Neural progenitor cell (in vitro differentiated cells): ENCODE data around the gene CD200R1L.

ENCODE experiments used
- EZH2 ChIP-seq: fragments of 200-600 bp; sonication (generic); IDR thresholded peaks from 2 replicates; pipeline ENCODE4 v1.6.1; 2017; ENCODE audit warnings: antibody characterized with exemption, mild to moderate bottlenecking, moderate library complexity
- TF ChIP-seq, protein P1 (sequence below): fragments of 200-600 bp; sonication (generic); IDR thresholded peaks from 2 replicates; pipeline ENCODE4 v1.5.1; 2017; ENCODE audit warnings: antibody characterized with exemption, mild to moderate bottlenecking

DNA sequence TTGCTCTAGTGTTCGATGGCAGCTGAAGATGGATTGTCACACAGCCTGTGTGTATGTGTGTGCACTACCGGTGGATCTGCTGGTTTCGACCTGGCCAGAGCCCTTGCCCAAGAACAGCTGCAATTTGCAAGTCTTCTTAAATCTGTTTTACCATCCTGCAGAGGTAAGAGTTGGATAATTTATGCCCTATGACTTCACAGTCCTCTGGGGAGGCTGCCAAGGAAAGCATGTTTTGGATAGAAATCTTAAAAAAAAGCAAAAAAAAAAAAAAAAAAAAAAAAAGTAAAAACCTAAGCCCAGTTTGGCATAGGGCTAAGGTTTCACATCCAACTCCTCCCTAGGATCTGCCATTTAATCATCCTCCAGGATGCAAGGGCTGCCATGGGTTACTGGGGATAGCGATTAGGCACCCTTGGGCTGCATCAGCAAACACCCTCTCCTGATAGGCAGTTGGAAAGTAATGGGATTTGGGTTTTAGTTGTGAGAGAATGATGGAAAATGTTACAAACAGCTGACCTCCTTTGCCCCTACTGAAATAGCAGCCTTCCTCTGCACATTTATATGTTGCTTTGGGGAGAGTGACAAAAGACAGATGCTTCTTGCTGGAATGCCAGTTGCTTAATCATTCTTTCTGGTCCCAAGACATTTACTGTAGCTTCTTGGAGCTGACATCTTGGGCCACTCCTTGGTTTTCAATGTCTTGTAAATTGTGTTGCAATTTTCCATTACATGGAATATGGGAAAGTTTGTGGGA lies 35.4 kb downstream of the CD200R1L start:
- TF ChIP-seq, protein P1, sequence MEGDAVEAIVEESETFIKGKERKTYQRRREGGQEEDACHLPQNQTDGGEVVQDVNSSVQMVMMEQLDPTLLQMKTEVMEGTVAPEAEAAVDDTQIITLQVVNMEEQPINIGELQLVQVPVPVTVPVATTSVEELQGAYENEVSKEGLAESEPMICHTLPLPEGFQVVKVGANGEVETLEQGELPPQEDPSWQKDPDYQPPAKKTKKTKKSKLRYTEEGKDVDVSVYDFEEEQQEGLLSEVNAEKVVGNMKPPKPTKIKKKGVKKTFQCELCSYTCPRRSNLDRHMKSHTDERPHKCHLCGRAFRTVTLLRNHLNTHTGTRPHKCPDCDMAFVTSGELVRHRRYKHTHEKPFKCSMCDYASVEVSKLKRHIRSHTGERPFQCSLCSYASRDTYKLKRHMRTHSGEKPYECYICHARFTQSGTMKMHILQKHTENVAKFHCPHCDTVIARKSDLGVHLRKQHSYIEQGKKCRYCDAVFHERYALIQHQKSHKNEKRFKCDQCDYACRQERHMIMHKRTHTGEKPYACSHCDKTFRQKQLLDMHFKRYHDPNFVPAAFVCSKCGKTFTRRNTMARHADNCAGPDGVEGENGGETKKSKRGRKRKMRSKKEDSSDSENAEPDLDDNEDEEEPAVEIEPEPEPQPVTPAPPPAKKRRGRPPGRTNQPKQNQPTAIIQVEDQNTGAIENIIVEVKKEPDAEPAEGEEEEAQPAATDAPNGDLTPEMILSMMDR: no peak
- TF ChIP-seq EZH2: no peak
